HEK293 (cell line): ENCODE data around the gene SEMA6A.

ENCODE experiments used
- CTCF ChIA-PET: fragments of 350-600 bp; formaldehyde crosslinking; extraction: SDS; loops from one replicate; lab custom pipeline; 2021; ENCODE audit warnings: antibody characterized with exemption; lab: Yijun Ruan, JAX
- POLR2A ChIA-PET: fragments of 300-600 bp; formaldehyde crosslinking; extraction: SDS; loops from one replicate; lab custom pipeline; 2020; ENCODE audit warnings: antibody characterized with exemption, inconsistent platforms; lab: Yijun Ruan, JAX
- H3K27ac ChIP-seq: fragments of 200-500 bp; sonication (Bioruptor generic); 2 replicates; pipeline ENCODE4 v1.5.1; 2014; ENCODE audit warnings: low read depth, low read length, control low read depth, inconsistent platforms; ENCODE audit errors: extremely low read depth
- H3K36me3 ChIP-seq, 2 experiments: fragments of 200-500 bp in 1 of 2; sonication (Bioruptor generic) in 1 of 2; 1 replicate in 1 of 2; 2 replicates in 1 of 2; pipeline ENCODE4 v1.5.1; 2014 to 2017; ENCODE audit warnings: inconsistent platforms in 2 of 2, low read length in 2 of 2; ENCODE audit not compliant: control insufficient read depth in 2 of 2, insufficient read depth in 1 of 2
- H3K4me1 ChIP-seq: fragments of 200-500 bp; sonication (Bioruptor generic); 2 replicates; pipeline ENCODE4 v1.5.1; 2014; ENCODE audit warnings: mild to moderate bottlenecking, low read length, inconsistent platforms; ENCODE audit not compliant: control insufficient read depth, insufficient read depth
- H3K4me3 ChIP-seq: 2 replicates; pipeline ENCODE4 v1.5.1; 2011; ENCODE audit warnings: low read depth, mild to moderate bottlenecking, control low read depth, low read length, moderate library complexity
- H3K9me3 ChIP-seq: fragments of 200-500 bp; sonication (Bioruptor generic); 2 replicates; pipeline ENCODE4 v1.5.1; 2014; ENCODE audit warnings: low read depth, low read length, inconsistent platforms; ENCODE audit not compliant: control insufficient read depth, insufficient read depth
- ATF2 ChIP-seq: fragments of 450-650 bp; formaldehyde crosslinking; IDR thresholded peaks from 2 replicates; pipeline ENCODE4 v1.5.1; 2016; ENCODE audit warnings: missing biosample characterization, missing genetic modification characterization, low read depth
- BCL11A ChIP-seq: fragments of 450-650 bp; formaldehyde crosslinking; IDR thresholded peaks from 2 replicates; pipeline ENCODE4 v1.5.1; 2016; ENCODE audit warnings: low read depth, missing biosample characterization, missing genetic modification characterization
- BCL6B ChIP-seq: fragments of 450-650 bp; formaldehyde crosslinking; IDR thresholded peaks from 2 replicates; pipeline ENCODE4 v1.5.1; 2017; ENCODE audit warnings: missing biosample characterization, missing genetic modification characterization
- KLF9 ChIP-seq: fragments of 450-650 bp; formaldehyde crosslinking; IDR thresholded peaks from 2 replicates; pipeline ENCODE4 v1.5.1; 2016; ENCODE audit warnings: missing biosample characterization, missing genetic modification characterization, low read depth
- PRDM10 ChIP-seq: fragments of 450-650 bp; formaldehyde crosslinking; IDR thresholded peaks from 2 replicates; pipeline ENCODE4 v1.5.1; 2016; ENCODE audit warnings: missing biosample characterization, missing genetic modification characterization
- PRDM6 ChIP-seq: fragments of 450-650 bp; formaldehyde crosslinking; IDR thresholded peaks from 2 replicates; pipeline ENCODE4 v1.5.1; 2017; ENCODE audit warnings: missing biosample characterization, missing genetic modification characterization
- SP7 ChIP-seq: fragments of 450-650 bp; formaldehyde crosslinking; IDR thresholded peaks from 2 replicates; pipeline ENCODE4 v1.5.1; 2016; ENCODE audit warnings: missing biosample characterization, missing genetic modification characterization
- ZBTB1 ChIP-seq: fragments of 450-650 bp; formaldehyde crosslinking; IDR thresholded peaks from 2 replicates; pipeline ENCODE4 v1.5.1; 2016; ENCODE audit warnings: missing biosample characterization, missing genetic modification characterization
- ZBTB17 ChIP-seq: fragments of 450-650 bp; formaldehyde crosslinking; IDR thresholded peaks from 2 replicates; pipeline ENCODE4 v1.5.1; 2016; ENCODE audit warnings: missing biosample characterization, missing genetic modification characterization
- ZBTB21 ChIP-seq: fragments of 450-650 bp; formaldehyde crosslinking; IDR thresholded peaks from 2 replicates; pipeline ENCODE4 v1.5.1; 2017; ENCODE audit warnings: missing biosample characterization, missing genetic modification characterization
- ZFP69B ChIP-seq: fragments of 450-650 bp; formaldehyde crosslinking; IDR thresholded peaks from 2 replicates; pipeline ENCODE4 v1.5.1; 2016; ENCODE audit warnings: missing biosample characterization, missing genetic modification characterization
- ZNF114 ChIP-seq: fragments of 450-650 bp; formaldehyde crosslinking; IDR thresholded peaks from 2 replicates; pipeline ENCODE4 v1.5.0; 2017; ENCODE audit warnings: missing biosample characterization, missing genetic modification characterization
- ZNF133 ChIP-seq: fragments of 450-650 bp; formaldehyde crosslinking; IDR thresholded peaks from 2 replicates; pipeline ENCODE4 v1.5.1; 2016; ENCODE audit warnings: missing biosample characterization, missing genetic modification characterization
- ZNF184 ChIP-seq: fragments of 450-650 bp; IDR thresholded peaks from 2 replicates; pipeline ENCODE4 v1.5.1; 2018; ENCODE audit warnings: missing biosample characterization, mild to moderate bottlenecking, missing genetic modification characterization
- ZNF362 ChIP-seq: fragments of 450-650 bp; formaldehyde crosslinking; IDR thresholded peaks from 2 replicates; pipeline ENCODE4 v1.5.1; 2016; ENCODE audit warnings: missing biosample characterization, missing genetic modification characterization
- ZNF366 ChIP-seq: fragments of 450-650 bp; formaldehyde crosslinking; conservative IDR thresholded peaks from 2 replicates; pipeline ENCODE4 v1.5.1; 2016; ENCODE audit warnings: missing biosample characterization, missing genetic modification characterization
- ZNF629 ChIP-seq: fragments of 450-650 bp; formaldehyde crosslinking; IDR thresholded peaks from 2 replicates; pipeline ENCODE4 v1.5.1; 2017; ENCODE audit warnings: missing biosample characterization, missing genetic modification characterization
- ZNF645 ChIP-seq: fragments of 450-650 bp; formaldehyde crosslinking; IDR thresholded peaks from 2 replicates; pipeline ENCODE4; 2016; ENCODE audit warnings: missing biosample characterization, missing genetic modification characterization
- ZNF692 ChIP-seq: fragments of 450-650 bp; formaldehyde crosslinking; IDR thresholded peaks from 2 replicates; pipeline ENCODE4 v1.5.1; 2016; ENCODE audit warnings: missing biosample characterization, missing genetic modification characterization
- ZSCAN23 ChIP-seq: fragments of 450-650 bp; formaldehyde crosslinking; IDR thresholded peaks from 2 replicates; pipeline ENCODE4 v1.5.1; 2016; ENCODE audit warnings: missing biosample characterization, missing genetic modification characterization

Gene SEMA6A

GRCh38 chr5:116567106-116567505, 7.5 kb downstream of the SEMA6A start (continued):
- no peak for TF ChIP-seq KLF9 (tag by site-specific recombination)
- no peak for TF ChIP-seq ZBTB1 (tag by site-specific recombination)

GRCh38 chr5:116566251-116566650, 8.4 kb downstream of the SEMA6A start:
- no peak overlapping the region for H3K4me3 ChIP-seq
- CTCF ChIA-PET: interaction anchor here (1.0 to 1.2 kb wide), 2 partner anchors 9 kb away, joined by 3 to 4 read pairs; partner anchors contain the start of gene SEMA6A
- peaks cover 35% of the 10 kb centered on the region for H3K4me1 ChIP-seq
- H3K36me3 ChIP-seq: no peaks in the 10 kb centered on the region
- TF ChIP-seq BCL6B (tag by site-specific recombination) (peak; percentile 84), ZNF184 (no peak), ZNF133 (tag by site-specific recombination) (peak; percentile 76), ZSCAN23 (tag by site-specific recombination) (no peak)
- no peaks in the 10 kb centered on the region for H3K9me3 ChIP-seq
- no peak overlapping the region for H3K27ac ChIP-seq
- POLR2A ChIA-PET: no interaction called here

GRCh38 chr5:116564756-116565490, 9.7 kb downstream of the SEMA6A start:
- CTCF ChIA-PET: no interaction called here
- Histone ChIP-seq H3K27ac (no peak overlapping the region), H3K4me1 (peaks cover 26% of the 10 kb centered on the region), H3K9me3 (no peaks in the 10 kb centered on the region), H3K36me3 (no peaks in the 10 kb centered on the region), H3K4me3 (no peak overlapping the region)
- POLR2A ChIA-PET: no interaction called here
- TF ChIP-seq ZNF692 (tag by site-specific recombination) (peak; percentile 97), BCL11A (no peak), ZNF366 (peak; percentile 50), ZBTB17 (tag by site-specific recombination) (0 out of 2 replicates have a peak, but pooled peaks have one; percentile 21), PRDM10 (0 out of 2 replicates have a peak, but pooled peaks have one; percentile 8), ZNF114 (tag by site-specific recombination) (no peak), ZNF629 (tag by site-specific recombination) (peak; percentile 75), ZBTB21 (tag by site-specific recombination) (peak; percentile 38; the same call in 1 of the 2 replicates), ZNF645 (tag by site-specific recombination) (no peak), ZFP69B (tag by site-specific recombination) (peak; percentile 97), ZNF362 (tag by site-specific recombination) (peak; percentile 83; the same call in 1 of the 2 replicates), PRDM6 (tag by site-specific recombination) (peak; percentile 87), ATF2 (peak; percentile 95), SP7 (peak; percentile 68)
